Neural cell (in vitro differentiated cells): ENCODE data around the gene NOMO2.
"Not testable (repeated sequence)": the region's sequence is repeated elsewhere in the genome, so short reads cannot be mapped to it uniquely, and the experiment has no call there.

Source experiments
- CTCF ChIP-seq: fragments of 450-650 bp; IDR thresholded peaks from 2 replicates; pipeline ENCODE4 v1.5.1; 2014; ENCODE audit warnings: antibody characterized with exemption, mild to moderate bottlenecking, moderate library complexity; ENCODE audit not compliant: poor library complexity, severe bottlenecking
- EP300 ChIP-seq: fragments of 450-650 bp; conservative IDR thresholded peaks from 2 replicates; pipeline ENCODE4 v1.6.1; 2014; ENCODE audit warnings: antibody characterized with exemption, mild to moderate bottlenecking, moderate library complexity; ENCODE audit not compliant: poor library complexity, severe bottlenecking
- MXI1 ChIP-seq: fragments of 450-650 bp; conservative IDR thresholded peaks from 2 replicates; pipeline ENCODE4 v1.6.1; 2014; ENCODE audit warnings: antibody characterized with exemption, mild to moderate bottlenecking; ENCODE audit not compliant: poor library complexity, severe bottlenecking
- POLR2AphosphoS5 ChIP-seq: IDR thresholded peaks from 2 replicates; pipeline ENCODE4 v1.6.1; 2012

DNA sequence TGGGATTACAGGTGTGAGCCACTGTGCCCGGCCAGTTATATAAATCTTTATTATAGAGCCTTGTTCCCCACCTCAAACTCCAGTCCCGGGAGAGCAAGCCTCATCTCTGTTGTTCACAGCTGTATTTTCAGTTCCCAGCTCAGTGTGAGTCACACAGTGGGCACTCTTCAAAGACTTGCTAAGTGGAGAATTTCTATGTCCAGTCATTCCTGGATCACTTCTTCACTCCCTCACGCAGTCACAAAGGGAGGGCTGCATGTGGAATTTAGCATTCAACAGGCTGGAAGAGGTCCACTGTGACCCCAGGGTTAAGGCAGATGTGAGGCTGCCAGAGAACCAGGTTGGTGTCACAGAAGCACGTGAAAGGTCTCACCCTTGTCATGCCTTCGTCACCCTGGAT lies 33.0 kb upstream of the NOMO2 start:
- not testable (repeated sequence) for TF ChIP-seq POLR2AphosphoS5, CTCF, MXI1, EP300
